Measurements from ENCODE around the gene LSR. TPM values are rescaled to one million over a fixed set of nuclear protein-coding genes. Genes with fewer than 3 reads are reported as not detected.

The LSR gene
- total and polyA plus RNA-seq, 12 donors, result 3.2 to 10.4 (median 5.2) TPM

- H3K27ac ChIP-seq, result peak overlapping the region in 9 of 10 donors; percentile 29 to 81 (median 68)
- TF ChIP-seq, protein P1, sequence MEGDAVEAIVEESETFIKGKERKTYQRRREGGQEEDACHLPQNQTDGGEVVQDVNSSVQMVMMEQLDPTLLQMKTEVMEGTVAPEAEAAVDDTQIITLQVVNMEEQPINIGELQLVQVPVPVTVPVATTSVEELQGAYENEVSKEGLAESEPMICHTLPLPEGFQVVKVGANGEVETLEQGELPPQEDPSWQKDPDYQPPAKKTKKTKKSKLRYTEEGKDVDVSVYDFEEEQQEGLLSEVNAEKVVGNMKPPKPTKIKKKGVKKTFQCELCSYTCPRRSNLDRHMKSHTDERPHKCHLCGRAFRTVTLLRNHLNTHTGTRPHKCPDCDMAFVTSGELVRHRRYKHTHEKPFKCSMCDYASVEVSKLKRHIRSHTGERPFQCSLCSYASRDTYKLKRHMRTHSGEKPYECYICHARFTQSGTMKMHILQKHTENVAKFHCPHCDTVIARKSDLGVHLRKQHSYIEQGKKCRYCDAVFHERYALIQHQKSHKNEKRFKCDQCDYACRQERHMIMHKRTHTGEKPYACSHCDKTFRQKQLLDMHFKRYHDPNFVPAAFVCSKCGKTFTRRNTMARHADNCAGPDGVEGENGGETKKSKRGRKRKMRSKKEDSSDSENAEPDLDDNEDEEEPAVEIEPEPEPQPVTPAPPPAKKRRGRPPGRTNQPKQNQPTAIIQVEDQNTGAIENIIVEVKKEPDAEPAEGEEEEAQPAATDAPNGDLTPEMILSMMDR (IDR thresholded peaks at IDR 0.05), result no peak
- no peak overlapping the region for H3K4me3 ChIP-seq
- WGBS, 2 donors, result 81 to 84% methylated on average over 17 of the region's 17 CpGs
- H3K27me3 ChIP-seq, result peaks cover 0 to 24% (median 13%) of the 10 kb centered on the region in 7 donors
- no peaks in the 10 kb centered on the region for H3K36me3 ChIP-seq
- peak in 7 of 8 donors; percentile 65 to 87 (median 75) for ATAC-seq
- peaks cover 0 to 30% (median 12%) of the 10 kb centered on the region in 9 donors for H3K4me1 ChIP-seq
- no peak for DNase-seq
- H3K9me3 ChIP-seq, result no peaks in the 10 kb centered on the region
- intact Hi-C loops (cut with DNase I), result loop anchor here in 1 of 10 donors (10.0 kb wide), 1 partner anchor 100 kb away; the partner anchor contains the start of gene FXYD5
Observed at GRCh38 chr19:35254341-35255297, 5.8 kb downstream of the LSR start.

GRCh38 chr19:35256566-35256965, 7.8 kb downstream of the LSR start:
- ATAC-seq, result no peak
- no peak overlapping the region for H3K27ac ChIP-seq
- no peak for DNase-seq
- intact Hi-C loops (cut with DNase I), result loop anchor here in 1 of 10 donors (10.0 kb wide), 1 partner anchor 102 kb away; the partner anchor contains the start of gene FXYD5
- H3K9me3 ChIP-seq, result no peaks in the 10 kb centered on the region
- H3K4me3 ChIP-seq, result no peak overlapping the region
- WGBS, 2 donors, result 69 to 76% methylated on average over 2 of the region's 2 CpGs
- no peaks in the 10 kb centered on the region for H3K36me3 ChIP-seq
- TF ChIP-seq, protein P1 (IDR thresholded peaks at IDR 0.05), result no peak
- peaks cover 0 to 15% (median 0%) of the 10 kb centered on the region in 7 donors for H3K27me3 ChIP-seq
- H3K4me1 ChIP-seq, result peaks cover 0 to 33% (median 12%) of the 10 kb centered on the region in 9 donors

DNA sequence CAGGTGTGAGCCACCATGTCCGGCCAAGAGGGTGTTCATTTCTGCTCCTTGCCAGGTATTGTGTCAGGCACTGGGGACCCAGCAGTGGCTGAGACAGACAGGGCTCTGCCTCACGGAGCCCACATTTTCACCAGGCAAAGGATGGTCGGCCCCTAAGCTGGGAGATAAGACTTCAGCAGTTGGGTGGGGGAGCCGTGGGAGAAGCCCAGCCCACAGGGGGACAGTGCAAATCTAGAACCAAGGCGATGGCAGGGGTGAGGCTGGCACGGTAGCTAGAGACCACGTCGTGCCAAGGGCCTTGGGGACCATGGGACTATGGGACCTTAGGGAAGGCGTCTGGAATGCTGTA, 8.3 kb downstream of the LSR start:
- Histone ChIP-seq H3K9me3 (no peaks in the 10 kb centered on the region), H3K27me3 (peaks cover 0 to 15% (median 0%) of the 10 kb centered on the region in 7 donors), H3K4me1 (peaks cover 0 to 33% (median 12%) of the 10 kb centered on the region in 9 donors), H3K36me3 (no peaks in the 10 kb centered on the region), H3K27ac (no peak overlapping the region), H3K4me3 (no peak overlapping the region)
- intact Hi-C loops (cut with DNase I), result loop anchor here in 1 of 10 donors (10.0 kb wide), 1 partner anchor 102 kb away; the partner anchor contains the start of gene FXYD5
- TF ChIP-seq, protein P1 (IDR thresholded peaks at IDR 0.05), result no peak
- WGBS, 2 donors, result 76 to 78% methylated on average over 9 of the region's 9 CpGs
- DNase-seq (no peak), ATAC-seq (no peak)

- H3K27me3 ChIP-seq, result peaks cover 0 to 5% (median 0%) of the 10 kb centered on the region in 7 donors
- no peaks in the 10 kb centered on the region for H3K36me3 ChIP-seq
- H3K4me1 ChIP-seq, result peaks cover 4 to 33% (median 19%) of the 10 kb centered on the region in 9 donors
- TF ChIP-seq, protein P1 (IDR thresholded peaks at IDR 0.05), result no peak
- no peaks in the 10 kb centered on the region for H3K9me3 ChIP-seq
- intact Hi-C loops (cut with DNase I), result loop anchor here in 1 of 10 donors (10.0 kb wide), 1 partner anchor 286 kb away; no protein-coding TSS in a partner anchor
- DNase-seq (no peak), ATAC-seq (no peak)
- H3K4me3 ChIP-seq, result no peak overlapping the region
- WGBS, 2 donors, result 79 to 85% methylated on average over 10 of the region's 10 CpGs
- H3K27ac ChIP-seq, result no peak overlapping the region
Observed at GRCh38 chr19:35260694-35261304, 12.0 kb downstream of the LSR start.

Data from heart right ventricle (tissue), 16 donors.